ENCODE data around the gene SLC35F1.

Gene SLC35F1

GRCh38 chr6:118122801-118123200, 215.7 kb downstream of the SLC35F1 start:
- no peak for DNase-seq (ENCODE audit: low read depth in 2 of 2)

- no peak for DNase-seq (ENCODE audit: low read depth in 2 of 2)
Measured at GRCh38 chr6:118123503-118124037, 216.5 kb downstream of the SLC35F1 start.

GRCh38 chr6:118124851-118125250, 217.8 kb downstream of the SLC35F1 start:
- DNase-seq (ENCODE audit: low read depth in 2 of 2): no peak

GRCh38 chr6:118128755-118129154, 221.7 kb downstream of the SLC35F1 start:
- DNase-seq (ENCODE audit: low read depth in 2 of 2): no peak

GRCh38 chr6:118134206-118134605, 227.1 kb downstream of the SLC35F1 start:
- DNase-seq (ENCODE audit: low read depth in 2 of 2): no peak

- no peak for DNase-seq (ENCODE audit: low read depth in 2 of 2)
Measured at GRCh38 chr6:118134736-118135135, 227.7 kb downstream of the SLC35F1 start.

GRCh38 chr6:118135371-118135770, 228.3 kb downstream of the SLC35F1 start:
- DNase-seq (ENCODE audit: low read depth in 2 of 2): no peak

- DNase-seq (ENCODE audit: low read depth in 2 of 2): no peak
Measured at GRCh38 chr6:118141211-118141610, 234.1 kb downstream of the SLC35F1 start.

- DNase-seq (ENCODE audit: low read depth in 2 of 2): no peak
Measured at GRCh38 chr6:118146584-118146983, 239.5 kb downstream of the SLC35F1 start.

GRCh38 chr6:118147511-118147910, 240.4 kb downstream of the SLC35F1 start:
- DNase-seq (ENCODE audit: low read depth in 2 of 2): no peak

- DNase-seq (ENCODE audit: low read depth in 2 of 2): no peak
Measured at GRCh38 chr6:118148561-118148960, 241.5 kb downstream of the SLC35F1 start.

GRCh38 chr6:118152524-118152923, 245.5 kb downstream of the SLC35F1 start:
- no peak for DNase-seq (ENCODE audit: low read depth in 2 of 2)

GRCh38 chr6:118161343-118161742, 254.3 kb downstream of the SLC35F1 start:
- DNase-seq (ENCODE audit: low read depth in 2 of 2): no peak

GRCh38 chr6:118163542-118163941, 256.5 kb downstream of the SLC35F1 start:
- DNase-seq (ENCODE audit: low read depth in 2 of 2): no peak

- no peak for DNase-seq (ENCODE audit: low read depth in 2 of 2)
Measured at GRCh38 chr6:118165500-118165899, 258.4 kb downstream of the SLC35F1 start.

GRCh38 chr6:118168421-118168820, 261.4 kb downstream of the SLC35F1 start:
- no peak for DNase-seq (ENCODE audit: low read depth in 2 of 2)

- no peak for DNase-seq (ENCODE audit: low read depth in 2 of 2)
Measured at GRCh38 chr6:118171852-118172251, 264.8 kb downstream of the SLC35F1 start.

- DNase-seq (ENCODE audit: low read depth in 2 of 2): no peak
Measured at GRCh38 chr6:118174071-118174470, 267.0 kb downstream of the SLC35F1 start.

GRCh38 chr6:118177720-118178119, 270.7 kb downstream of the SLC35F1 start:
- no peak for DNase-seq (ENCODE audit: low read depth in 2 of 2)

- DNase-seq (ENCODE audit: low read depth in 2 of 2): no peak
Measured at GRCh38 chr6:118179048-118179447, 272.0 kb downstream of the SLC35F1 start.

GRCh38 chr6:118186672-118187567, 279.9 kb downstream of the SLC35F1 start:
- no peak for DNase-seq (ENCODE audit: low read depth in 2 of 2)

GRCh38 chr6:118187568-118188164, 280.6 kb downstream of the SLC35F1 start:
- no peak for DNase-seq (ENCODE audit: low read depth in 2 of 2)

GRCh38 chr6:118188561-118188960, 281.5 kb downstream of the SLC35F1 start:
- DNase-seq (ENCODE audit: low read depth in 2 of 2): no peak

All from activated CD8-positive, alpha-beta memory T cell treated with anti-CD3 and anti-CD28 coated beads for 4 hours (primary cell).